ENCODE measurements around the gene NHLH2. TPM values are rescaled to one million over a fixed set of nuclear protein-coding genes. Genes with fewer than 3 reads are reported as not detected.

Gene NHLH2
- polyA plus RNA-seq, 1 of the 3 experiments (the other 2 are of a cell fraction): not detected

- TF ChIP-seq TEAD4 (IDR thresholded peaks at IDR 0.05; ENCODE audit: borderline replicate concordance, insufficient read depth) (no peak), USF2 (IDR thresholded peaks at IDR 0.05; ENCODE audit: borderline replicate concordance, low read depth, low read length) (no peak), NFIC (IDR thresholded peaks at IDR 0.05; ENCODE audit: borderline replicate concordance) (no peak), NRF1 (IDR thresholded peaks at IDR 0.05; ENCODE audit: low read depth, low read length) (no peak), GATA2 (CRISPR knock-in tag; IDR thresholded peaks at IDR 0.05) (no peak), RFX5 (IDR thresholded peaks at IDR 0.05; ENCODE audit: low read length) (no peak), JUND (IDR thresholded peaks at IDR 0.05) (no peak), RAD21 (IDR thresholded peaks at IDR 0.05; ENCODE audit: low read length) (no peak)
- Histone ChIP-seq H3K9ac (no peak overlapping the region), H3K4me2 (no peak overlapping the region), H3K36me3 (replicated peaks in 1 of 2; ENCODE audit: control insufficient read depth in 1 of 2, insufficient read depth in 2 of 2, low read length in 1 of 2) (no peaks in the 10 kb centered on the region), H3F3A (replicated peaks; ENCODE audit: insufficient read depth) (no peaks in the 10 kb centered on the region), H3K27ac (ENCODE audit: low read depth in 2 of 2, low read length in 1 of 2) (no peak overlapping the region), H3K4me1 (ENCODE audit: control insufficient read depth in 1 of 2, insufficient read depth in 2 of 2, low read depth in 1 of 2, low read length in 1 of 2) (no peaks in the 10 kb centered on the region), H3K27me3 (ENCODE audit: insufficient read depth) (no peaks in the 10 kb centered on the region), H3K9me3 (no peaks in the 10 kb centered on the region; the same call in 1 of the 2 replicates), H3K79me2 (ENCODE audit: insufficient read depth) (no peaks in the 10 kb centered on the region), H3K4me3 (ENCODE audit: low read depth in 2 of 2, low read length in 1 of 2) (no peak overlapping the region), H4K20me1 (ENCODE audit: insufficient read depth) (no peaks in the 10 kb centered on the region), H2AFZ (ENCODE audit: low read depth) (no peak overlapping the region), H3K9me2 (no peaks in the 10 kb centered on the region)
- DNase-seq: no peak
- POLR2A ChIA-PET: no interaction called here
- CTCF ChIA-PET: interaction anchor here (1.4 to 1.6 kb wide), 3 partner anchors 19 to 196 kb away, joined by 3 to 4 read pairs (median 4); no protein-coding TSS in a partner anchor
- 32% methylated on average over 3 of the region's 3 CpGs for WGBS (ENCODE audit: low lambda C conversion rate)
These were observed 49.1 kb downstream of the NHLH2 start for GRCh38 chr1:115791816-115792215.

- Histone ChIP-seq H3K79me2 (ENCODE audit: insufficient read depth) (no peaks in the 10 kb centered on the region), H3K4me3 (ENCODE audit: low read depth in 2 of 2, low read length in 1 of 2) (no peak overlapping the region), H3K4me2 (no peak overlapping the region), H2AFZ (ENCODE audit: low read depth) (no peak overlapping the region), H3K9ac (no peak overlapping the region), H3K9me3 (no peaks in the 10 kb centered on the region; the same call in 1 of the 2 replicates), H3F3A (replicated peaks; ENCODE audit: insufficient read depth) (no peaks in the 10 kb centered on the region), H3K27me3 (ENCODE audit: insufficient read depth) (no peaks in the 10 kb centered on the region), H3K27ac (ENCODE audit: low read depth in 2 of 2, low read length in 1 of 2) (no peak overlapping the region), H3K9me2 (no peaks in the 10 kb centered on the region), H3K36me3 (replicated peaks in 1 of 2; ENCODE audit: control insufficient read depth in 1 of 2, insufficient read depth in 2 of 2, low read length in 1 of 2) (no peaks in the 10 kb centered on the region), H4K20me1 (ENCODE audit: insufficient read depth) (no peaks in the 10 kb centered on the region), H3K4me1 (ENCODE audit: control insufficient read depth in 1 of 2, insufficient read depth in 2 of 2, low read depth in 1 of 2, low read length in 1 of 2) (no peaks in the 10 kb centered on the region)
- POLR2A ChIA-PET: no interaction called here
- no peak for TF ChIP-seq RFX5 (IDR thresholded peaks at IDR 0.05; ENCODE audit: low read length)
- TF ChIP-seq ZBTB33 (IDR thresholded peaks at IDR 0.05; ENCODE audit: borderline replicate concordance, low read depth): no peak
- TF ChIP-seq TCF12 (IDR thresholded peaks at IDR 0.05): no peak
- no peak for TF ChIP-seq FOXM1 (IDR thresholded peaks at IDR 0.05; ENCODE audit: low read depth)
- no peak for TF ChIP-seq IRF3 (IDR thresholded peaks at IDR 0.05; ENCODE audit: low read depth, low read length)
- TF ChIP-seq EZH2phosphoT487 (IDR thresholded peaks at IDR 0.05; ENCODE audit: borderline replicate concordance, low read depth): no peak
- no peak for DNase-seq
- WGBS (ENCODE audit: low lambda C conversion rate): 67% methylated on average over 6 of the region's 6 CpGs
- CTCF ChIA-PET: interaction anchor here (0.6 to 1.0 kb wide), 2 partner anchors 17 to 107 kb away, joined by 3 read pairs; no protein-coding TSS in a partner anchor
These were observed 50.1 kb downstream of the NHLH2 start for GRCh38 chr1:115790846-115791245.
